HFFc6 (cell line): ENCODE measurements around the gene KCNG2. TPM values are rescaled to one million over a fixed set of nuclear protein-coding genes. Genes with fewer than 3 reads are reported as not detected.

Source experiments
- DNase-seq: peaks from one replicate; pipeline ENCODE4 v3.0.0-alpha.2; 2018
- H3K27ac Mint-ChIP-seq: 2 replicates; pipeline ENCODE4 v1.8.0; 2020; ENCODE audit warnings: mild to moderate bottlenecking, mixed read lengths
- H3K27me3 Mint-ChIP-seq: 2 replicates; pipeline ENCODE4 v1.8.0; 2021; ENCODE audit warnings: mild to moderate bottlenecking, moderate library complexity, mixed read lengths; ENCODE audit not compliant: insufficient read depth
- H3K36me3 Mint-ChIP-seq: 2 replicates; pipeline ENCODE4 v1.8.0; 2021; ENCODE audit warnings: low read depth, mixed read lengths
- H3K4me1 Mint-ChIP-seq: 2 replicates; pipeline ENCODE4 v1.8.0; 2020; ENCODE audit warnings: low read depth, mixed read lengths
- H3K4me3 Mint-ChIP-seq: 2 replicates; pipeline ENCODE4 v1.8.0; 2020; ENCODE audit warnings: mild to moderate bottlenecking, moderate library complexity, mixed read lengths
- H3K9me3 Mint-ChIP-seq: 2 replicates; pipeline ENCODE4 v1.8.0; 2020; ENCODE audit warnings: mild to moderate bottlenecking, mixed read lengths
- CTCF ChIP-seq: fragments of 200-600 bp; sonication (generic); IDR thresholded peaks from 2 replicates; pipeline ENCODE4 v1.5.0; 2021; ENCODE audit warnings: antibody characterized with exemption, mild to moderate bottlenecking
- total RNA-seq, 6 experiments: library from RNA; stranded (reverse); fragmentation: NEBNext Ultra II Directional; extraction: Animal tissue kit (Norgen Biotek cat#: 25700); gene quantifications; 2 replicates in 1 of 6; 3 replicates in 5 of 6; pipeline ENCODE4 v1.2.3, GENCODE V29; 2021

The KCNG2 gene
- total RNA-seq, 6 experiments from 2014 or later = not detected

- Mint-ChIP-seq H3K4me3 (no peak overlapping the region), H3K27me3 (peaks cover 5% of the 10 kb centered on the region; the same call in 1 of the 2 replicates), H3K4me1 (no peaks in the 10 kb centered on the region), H3K27ac (no peak overlapping the region), H3K9me3 (peaks cover 46% of the 10 kb centered on the region), H3K36me3 (peaks cover 34% of the 10 kb centered on the region)
- DNase-seq = no peak
- no peak for TF ChIP-seq CTCF
These were observed 103.2 kb downstream of the KCNG2 start for GRCh38 chr18:79900610-79901570.

GRCh38 chr18:79901665-79902064 lies 103.9 kb downstream of the KCNG2 start:
- Mint-ChIP-seq H3K36me3 (peaks cover 34% of the 10 kb centered on the region), H3K9me3 (peaks cover 40% of the 10 kb centered on the region), H3K4me1 (no peaks in the 10 kb centered on the region), H3K4me3 (no peak overlapping the region), H3K27me3 (peaks cover 5% of the 10 kb centered on the region; the same call in 1 of the 2 replicates), H3K27ac (no peak overlapping the region)
- no peak for DNase-seq
- TF ChIP-seq CTCF = no peak

- peaks cover 31% of the 10 kb centered on the region for H3K36me3 Mint-ChIP-seq
- H3K9me3 Mint-ChIP-seq = peaks cover 36% of the 10 kb centered on the region
- H3K4me1 Mint-ChIP-seq = no peaks in the 10 kb centered on the region
- DNase-seq = no peak
- H3K27me3 Mint-ChIP-seq = peaks cover 5% of the 10 kb centered on the region; the same call in 1 of the 2 replicates
- no peak overlapping the region for H3K4me3 Mint-ChIP-seq
- no peak overlapping the region for H3K27ac Mint-ChIP-seq
- no peak for TF ChIP-seq CTCF
These were observed 104.3 kb downstream of the KCNG2 start for GRCh38 chr18:79902075-79902474.

- DNase-seq = no peak
- Mint-ChIP-seq H3K4me3 (no peak overlapping the region), H3K4me1 (no peaks in the 10 kb centered on the region), H3K36me3 (peaks cover 26% of the 10 kb centered on the region), H3K27me3 (peaks cover 5% of the 10 kb centered on the region; the same call in 1 of the 2 replicates), H3K9me3 (peaks cover 30% of the 10 kb centered on the region), H3K27ac (no peak overlapping the region)
- TF ChIP-seq CTCF = no peak
These were observed 104.9 kb downstream of the KCNG2 start for GRCh38 chr18:79902640-79903039.

GRCh38 chr18:79903071-79903635 lies 105.4 kb downstream of the KCNG2 start:
- no peaks in the 10 kb centered on the region for H3K4me1 Mint-ChIP-seq
- no peak for TF ChIP-seq CTCF
- peaks cover 26% of the 10 kb centered on the region for H3K36me3 Mint-ChIP-seq
- no peak overlapping the region for H3K27ac Mint-ChIP-seq
- no peak for DNase-seq
- peaks cover under 1% of the 10 kb centered on the region; the same call in 1 of the 2 replicates for H3K27me3 Mint-ChIP-seq
- H3K4me3 Mint-ChIP-seq = no peak overlapping the region
- peaks cover 25% of the 10 kb centered on the region for H3K9me3 Mint-ChIP-seq
